SK-N-SH treated with all-trans-retinoic acid at 6 μM for 48 hours (cell line): ENCODE results near the gene DGAT2.

ENCODE experiments used
- ARNTL ChIP-seq: fragments of 450-650 bp; formaldehyde crosslinking; IDR thresholded peaks from 2 replicates; pipeline ENCODE4 v1.5.0; 2020; ENCODE audit warnings: low read depth, mild to moderate bottlenecking, moderate library complexity, borderline replicate concordance
- ESRRG ChIP-seq: fragments of 250-450 bp; sonication (Bioruptor Pico); IDR thresholded peaks from 2 replicates; pipeline ENCODE4 v1.6.1; 2021; ENCODE audit warnings: mild to moderate bottlenecking
- ISL1 ChIP-seq: fragments of 250-450 bp; sonication (Bioruptor Pico); IDR thresholded peaks from 2 replicates; pipeline ENCODE4 v2.1.2; 2022; ENCODE audit warnings: mild to moderate bottlenecking, moderate library complexity
- OSR1 ChIP-seq: fragments of 250-450 bp; sonication (Bioruptor Pico); IDR thresholded peaks from 2 replicates; pipeline ENCODE4 v1.8.0; 2022; ENCODE audit warnings: moderate library complexity, mild to moderate bottlenecking, inconsistent platforms
- PPARA ChIP-seq: fragments of 250-450 bp; sonication (Bioruptor Pico); IDR thresholded peaks from 2 replicates; pipeline ENCODE4 v1.5.0; 2020; ENCODE audit warnings: mild to moderate bottlenecking, borderline replicate concordance
- RARB ChIP-seq: fragments of 250-450 bp; sonication (Bioruptor Pico); IDR thresholded peaks from 2 replicates; pipeline ENCODE4 v1.8.0; 2021; ENCODE audit warnings: mild to moderate bottlenecking, moderate library complexity
- SNAI2 ChIP-seq: fragments of 250-450 bp; sonication (Bioruptor Pico); IDR thresholded peaks from 2 replicates; pipeline ENCODE4 v1.5.0; 2020; ENCODE audit warnings: mild to moderate bottlenecking, moderate library complexity
- TCF4 ChIP-seq: fragments of 250-450 bp; sonication (Bioruptor Pico); IDR thresholded peaks from 2 replicates; pipeline ENCODE4 v1.8.0; 2021; ENCODE audit warnings: mild to moderate bottlenecking, moderate library complexity, borderline replicate concordance
- ZFP3 ChIP-seq: fragments of 250-450 bp; sonication (Bioruptor Pico); IDR thresholded peaks from 2 replicates; pipeline ENCODE4 v1.5.0; 2020; ENCODE audit warnings: mild to moderate bottlenecking, moderate library complexity
- ZFP30 ChIP-seq: fragments of 450-650 bp; formaldehyde crosslinking; IDR thresholded peaks from 2 replicates; pipeline ENCODE4 v1.5.0; 2022; ENCODE audit warnings: mild to moderate bottlenecking, moderate library complexity
- ZNF565 ChIP-seq: fragments of 450-650 bp; formaldehyde crosslinking; conservative IDR thresholded peaks from 2 replicates; pipeline ENCODE4 v1.5.0; 2020; ENCODE audit warnings: low read depth, mild to moderate bottlenecking, moderate library complexity
- ZNF8 ChIP-seq: fragments of 450-650 bp; formaldehyde crosslinking; IDR thresholded peaks from 2 replicates; pipeline ENCODE4 v1.5.0; 2020; ENCODE audit warnings: mild to moderate bottlenecking, moderate library complexity
- TF ChIP-seq, protein P1 (sequence below): fragments of 250-450 bp; sonication (Bioruptor Pico); IDR thresholded peaks from 2 replicates; pipeline ENCODE4 v1.8.0; 2020; ENCODE audit warnings: mild to moderate bottlenecking, moderate library complexity, borderline replicate concordance
- TF ChIP-seq, protein P2 (sequence below): fragments of 250-450 bp; sonication (Bioruptor Pico); IDR thresholded peaks from 2 replicates; pipeline ENCODE4 v1.5.0; 2020; ENCODE audit warnings: mild to moderate bottlenecking, moderate library complexity

DNA sequence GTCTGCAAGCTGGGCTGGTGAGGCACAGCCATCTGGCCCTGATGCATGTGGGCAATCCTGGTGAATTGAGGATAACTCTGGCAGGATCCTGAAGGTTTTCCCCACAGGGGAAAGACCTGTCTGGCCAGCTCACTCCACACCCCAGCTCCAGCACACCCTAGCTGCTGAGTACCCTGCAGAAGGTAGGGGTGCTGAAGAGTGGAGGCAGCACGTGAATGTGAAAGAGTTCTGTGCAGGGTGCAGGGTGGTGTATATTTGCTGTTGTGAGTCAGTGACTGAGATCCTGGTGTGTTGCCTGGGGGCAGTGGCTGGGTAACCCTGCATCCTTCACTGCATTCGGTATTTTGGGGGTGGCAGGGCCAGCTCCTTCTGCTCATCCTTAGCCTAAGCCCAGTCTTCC lies 22.4 kb downstream of the DGAT2 start:
- TF ChIP-seq RARB (CRISPR knock-in tag) (no peak), ARNTL (no peak), ZFP3 (CRISPR knock-in tag) (no peak), ZNF8 (CRISPR knock-in tag) (no peak), ESRRG (no peak), ISL1 (no peak), ZFP30 (CRISPR knock-in tag) (no peak), SNAI2 (no peak), OSR1 (CRISPR knock-in tag) (no peak), TCF4 (no peak), ZNF565 (no peak), PPARA (CRISPR knock-in tag) (no peak)
- TF ChIP-seq, protein P1, sequence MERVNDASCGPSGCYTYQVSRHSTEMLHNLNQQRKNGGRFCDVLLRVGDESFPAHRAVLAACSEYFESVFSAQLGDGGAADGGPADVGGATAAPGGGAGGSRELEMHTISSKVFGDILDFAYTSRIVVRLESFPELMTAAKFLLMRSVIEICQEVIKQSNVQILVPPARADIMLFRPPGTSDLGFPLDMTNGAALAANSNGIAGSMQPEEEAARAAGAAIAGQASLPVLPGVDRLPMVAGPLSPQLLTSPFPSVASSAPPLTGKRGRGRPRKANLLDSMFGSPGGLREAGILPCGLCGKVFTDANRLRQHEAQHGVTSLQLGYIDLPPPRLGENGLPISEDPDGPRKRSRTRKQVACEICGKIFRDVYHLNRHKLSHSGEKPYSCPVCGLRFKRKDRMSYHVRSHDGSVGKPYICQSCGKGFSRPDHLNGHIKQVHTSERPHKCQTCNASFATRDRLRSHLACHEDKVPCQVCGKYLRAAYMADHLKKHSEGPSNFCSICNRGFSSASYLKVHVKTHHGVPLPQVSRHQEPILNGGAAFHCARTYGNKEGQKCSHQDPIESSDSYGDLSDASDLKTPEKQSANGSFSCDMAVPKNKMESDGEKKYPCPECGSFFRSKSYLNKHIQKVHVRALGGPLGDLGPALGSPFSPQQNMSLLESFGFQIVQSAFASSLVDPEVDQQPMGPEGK (CRISPR knock-in tag), result no peak
- TF ChIP-seq, protein P2, sequence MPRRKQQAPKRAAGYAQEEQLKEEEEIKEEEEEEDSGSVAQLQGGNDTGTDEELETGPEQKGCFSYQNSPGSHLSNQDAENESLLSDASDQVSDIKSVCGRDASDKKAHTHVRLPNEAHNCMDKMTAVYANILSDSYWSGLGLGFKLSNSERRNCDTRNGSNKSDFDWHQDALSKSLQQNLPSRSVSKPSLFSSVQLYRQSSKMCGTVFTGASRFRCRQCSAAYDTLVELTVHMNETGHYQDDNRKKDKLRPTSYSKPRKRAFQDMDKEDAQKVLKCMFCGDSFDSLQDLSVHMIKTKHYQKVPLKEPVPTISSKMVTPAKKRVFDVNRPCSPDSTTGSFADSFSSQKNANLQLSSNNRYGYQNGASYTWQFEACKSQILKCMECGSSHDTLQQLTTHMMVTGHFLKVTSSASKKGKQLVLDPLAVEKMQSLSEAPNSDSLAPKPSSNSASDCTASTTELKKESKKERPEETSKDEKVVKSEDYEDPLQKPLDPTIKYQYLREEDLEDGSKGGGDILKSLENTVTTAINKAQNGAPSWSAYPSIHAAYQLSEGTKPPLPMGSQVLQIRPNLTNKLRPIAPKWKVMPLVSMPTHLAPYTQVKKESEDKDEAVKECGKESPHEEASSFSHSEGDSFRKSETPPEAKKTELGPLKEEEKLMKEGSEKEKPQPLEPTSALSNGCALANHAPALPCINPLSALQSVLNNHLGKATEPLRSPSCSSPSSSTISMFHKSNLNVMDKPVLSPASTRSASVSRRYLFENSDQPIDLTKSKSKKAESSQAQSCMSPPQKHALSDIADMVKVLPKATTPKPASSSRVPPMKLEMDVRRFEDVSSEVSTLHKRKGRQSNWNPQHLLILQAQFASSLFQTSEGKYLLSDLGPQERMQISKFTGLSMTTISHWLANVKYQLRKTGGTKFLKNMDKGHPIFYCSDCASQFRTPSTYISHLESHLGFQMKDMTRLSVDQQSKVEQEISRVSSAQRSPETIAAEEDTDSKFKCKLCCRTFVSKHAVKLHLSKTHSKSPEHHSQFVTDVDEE (CRISPR knock-in tag), result no peak
